Measurements from ENCODE around the gene FAM13C. TPM values are rescaled to one million over a fixed set of nuclear protein-coding genes. Genes with fewer than 3 reads are reported as not detected.
A peak's percentile ranks its signal among the peaks of the same experiment; 100 is the strongest.

FAM13C gene
- total RNA-seq, 1 experiment from 2014 or later: not detected

- no peak for DNase-seq (ENCODE audit: low spot score)
Observed at GRCh38 chr10:59315465-59315864, 46.9 kb downstream of the FAM13C start.

- no peak for DNase-seq (ENCODE audit: low spot score)
Observed at GRCh38 chr10:59314268-59314667, 48.1 kb downstream of the FAM13C start.

GRCh38 chr10:59312247-59312646, 50.1 kb downstream of the FAM13C start:
- DNase-seq (ENCODE audit: low spot score): no peak

- no peak for DNase-seq (ENCODE audit: low spot score)
Observed at GRCh38 chr10:59311025-59311424, 51.3 kb downstream of the FAM13C start.

GRCh38 chr10:59310324-59310914, 51.9 kb downstream of the FAM13C start:
- DNase-seq (ENCODE audit: low spot score): no peak

- no peak for DNase-seq (ENCODE audit: low spot score)
Observed at GRCh38 chr10:59304521-59305097, 57.7 kb downstream of the FAM13C start.

- DNase-seq (ENCODE audit: low spot score): no peak
Observed at GRCh38 chr10:59303018-59303417, 59.3 kb downstream of the FAM13C start.

- no peak for DNase-seq (ENCODE audit: low spot score)
Observed at GRCh38 chr10:59302381-59302780, 60.0 kb downstream of the FAM13C start.

GRCh38 chr10:59301067-59301754, 61.1 kb downstream of the FAM13C start:
- DNase-seq (ENCODE audit: low spot score): no peak

GRCh38 chr10:59300386-59300785, 62.0 kb downstream of the FAM13C start:
- DNase-seq (ENCODE audit: low spot score): no peak

- DNase-seq (ENCODE audit: low spot score): no peak
Observed at GRCh38 chr10:59299933-59300332, 62.4 kb downstream of the FAM13C start.

GRCh38 chr10:59290448-59290847, 71.9 kb downstream of the FAM13C start:
- DNase-seq (ENCODE audit: low spot score): no peak

GRCh38 chr10:59289853-59290252, 72.5 kb downstream of the FAM13C start:
- DNase-seq (ENCODE audit: low spot score): no peak

GRCh38 chr10:59287587-59288255, 74.6 kb downstream of the FAM13C start:
- no peak for DNase-seq (ENCODE audit: low spot score)

- no peak for DNase-seq (ENCODE audit: low spot score)
Observed at GRCh38 chr10:59285848-59286247, 76.5 kb downstream of the FAM13C start.

GRCh38 chr10:59285073-59285472, 77.3 kb downstream of the FAM13C start:
- DNase-seq (ENCODE audit: low spot score): no peak

GRCh38 chr10:59284118-59284975, 78.0 kb downstream of the FAM13C start:
- DNase-seq (ENCODE audit: low spot score): peak; percentile 3

- DNase-seq (ENCODE audit: low spot score): no peak
Observed at GRCh38 chr10:59283456-59284091, 78.8 kb downstream of the FAM13C start.

- DNase-seq (ENCODE audit: low spot score): no peak
Observed at GRCh38 chr10:59281861-59282260, 80.5 kb downstream of the FAM13C start.

- DNase-seq (ENCODE audit: low spot score): no peak
Observed at GRCh38 chr10:59279991-59280505, 82.3 kb downstream of the FAM13C start.

- DNase-seq (ENCODE audit: low spot score): no peak
Observed at GRCh38 chr10:59279476-59279875, 82.9 kb downstream of the FAM13C start.
